22Rv1 (cell line): ENCODE results near the gene ATP8B1.

Experiments used
- CTCF ChIP-seq: fragments of 450-650 bp; IDR thresholded peaks from 2 replicates; pipeline ENCODE4 v1.5.1; 2017; ENCODE audit warnings: mild to moderate bottlenecking
- ZFX ChIP-seq: fragments of 450-650 bp; IDR thresholded peaks from 2 replicates; pipeline ENCODE4 v1.6.1; 2017; ENCODE audit warnings: antibody characterized with exemption, borderline replicate concordance

- TF ChIP-seq CTCF = no peak
- TF ChIP-seq ZFX = no peak
Observed at GRCh38 chr18:57789759-57790158, 13.4 kb downstream of the ATP8B1 start.
